ENCODE measurements around the gene TMEM220. TPM values are rescaled to one million over a fixed set of nuclear protein-coding genes. Genes with fewer than 3 reads are reported as not detected.

TMEM220 gene
- 1.1 and 1.7 TPM in 2 replicates for total RNA-seq (2012; rRNA removed)
- 1.3 and 1.9 TPM in 2 replicates for polyA plus RNA-seq (2012; rRNA removed)
- 0.73 and 2.1 TPM in 2 replicates for polyA plus RNA-seq (2012; cell fraction: cytosol; rRNA removed)
- polyA plus RNA-seq (2012; cell fraction: nucleus; rRNA removed; ENCODE audit: low replicate concordance) = 1.3 and 4.7 TPM in 2 replicates
- Bru-seq, nascent RNA = percentile 50 among the genes with signal in this experiment
- percentile 49 among the genes with signal in this experiment for BruChase-seq, experiment 1, labeled RNA remaining after a 6-hour chase
- percentile 46 among the genes with signal in this experiment for BruChase-seq, experiment 2, labeled RNA remaining after a 2-hour chase
- long read RNA-seq, partial matches to known transcripts = 1 of 4 reads
- long read RNA-seq, other reads (novel, unspliced or antisense) = 2 of 4 reads

DNA sequence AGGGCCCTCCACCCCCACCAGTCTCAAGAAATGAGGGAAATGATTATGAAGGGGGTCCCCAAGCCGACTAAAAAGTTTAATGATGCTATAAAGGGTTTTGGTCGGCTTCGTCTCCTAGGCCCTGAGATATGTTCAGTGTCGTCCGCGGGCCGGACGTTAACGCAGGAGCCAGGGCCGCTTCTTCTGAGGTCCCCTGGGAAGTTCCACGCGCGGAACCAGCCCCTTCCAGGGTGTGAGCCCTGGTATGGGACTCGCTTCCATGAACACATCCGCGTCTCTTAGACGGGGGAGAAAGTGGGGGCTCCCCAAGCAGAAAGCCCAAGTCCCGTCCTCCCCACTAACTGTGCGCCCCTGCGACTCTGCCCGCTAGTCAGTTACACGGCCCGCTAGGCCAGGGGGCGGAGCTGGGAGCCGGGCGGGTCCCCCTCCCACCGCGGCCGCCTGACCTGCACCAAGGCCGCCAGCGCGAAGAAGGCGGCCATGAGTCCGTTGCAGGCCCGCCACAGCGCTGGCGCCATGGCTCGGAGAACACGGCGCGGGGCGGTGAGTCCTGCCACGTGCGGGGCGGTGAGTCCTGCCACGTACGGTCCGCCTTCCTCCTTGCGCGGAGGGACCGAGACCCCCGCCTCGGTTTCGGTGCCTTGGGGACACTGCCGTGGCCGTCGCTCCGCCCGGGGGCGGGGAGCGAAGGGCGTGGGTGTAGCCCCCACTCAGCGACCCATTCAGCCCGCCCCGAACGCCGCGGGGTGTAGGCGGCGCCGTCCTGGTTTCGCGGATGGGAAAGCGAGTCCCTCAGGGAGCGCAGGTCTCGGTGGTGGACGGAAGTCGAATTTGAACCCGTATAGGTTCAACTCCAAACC lies at the start of gene TMEM220:
TSS of gene TMEM220 (minus strand) at position 690 of the 860 bp plus-strand sequence. CDS start at position 518, 172 bp downstream.
- intact Hi-C loops (cut with micrococcal nuclease) = loop anchor here (2.0 to 10.0 kb wide), 2 partner anchors 83 to 1265 kb away; partner anchors contain the start of gene ZNF18
- TF ChIP-seq MXI1 (IDR thresholded peaks at IDR 0.05; ENCODE audit: borderline replicate concordance, low read depth, low read length) (peak; percentile 85; the same call in 1 of the 2 replicates), BHLHE40 (IDR thresholded peaks at IDR 0.05; ENCODE audit: low read depth, low read length) (peak; percentile 33; the same call in 1 of the 2 replicates), CTCF (conservative IDR thresholded peaks at IDR 0.05; ENCODE audit: low read depth, low read length) (no peak), POLR2A (IDR thresholded peaks at IDR 0.05; ENCODE audit: low read depth, low read length) (peak; percentile 43; the same call in 1 of the 2 replicates), CEBPB (IDR thresholded peaks at IDR 0.05; ENCODE audit: low read depth, low read length) (no peak), MAZ (IDR thresholded peaks at IDR 0.05; ENCODE audit: borderline replicate concordance, low read depth, low read length) (peak; percentile 39; the same call in 1 of the 2 replicates), USF2 (IDR thresholded peaks at IDR 0.05; ENCODE audit: low read depth, low read length) (peak; percentile 11)

More for the DNA sequence above, at the start of gene TMEM220:
- peak within 1 kb of the TSS; percentile 81 for H3K4me3 ChIP-seq (ENCODE audit: insufficient read depth, low read depth, low read length)
- no peaks in the 10 kb centered on the region; the same call in 1 of the 2 replicates for H3K27me3 ChIP-seq (ENCODE audit: control insufficient read depth, insufficient read depth, low read length)
- H3K36me3 ChIP-seq (ENCODE audit: control insufficient read depth, insufficient read depth, low read length) = peaks cover 5% of the 10 kb centered on the region
- ChIA-PET POLR2A (ENCODE audit: unreplicated experiment) (no interaction called here), CTCF (no interaction called here)
- WGBS, 2 experiments (ENCODE audit: extremely low coverage in 2 of 2, insufficient read length in 1 of 2) = 2% methylated on average over 31 of the region's 79 CpGs; no CpG with 5 or more reads in 1 of the 2 experiments
- H4K8ac ChIP-seq (ENCODE audit: low read depth in 2 of 2, low read length in 2 of 2) = peak within 1 kb of the TSS; percentile 87 to 95
- peak within 1 kb of the TSS; percentile 75 for H3K14ac ChIP-seq (replicated peaks; ENCODE audit: low read depth, low read length)
- H3K9me3 ChIP-seq (ENCODE audit: control insufficient read depth, insufficient read depth, low read length) = no peaks in the 10 kb centered on the region
- H3K9ac ChIP-seq (ENCODE audit: low read depth, low read length) = peak within 1 kb of the TSS; percentile 79
- peak within 1 kb of the TSS; percentile 68; the same call in 1 of the 2 replicates for H3K18ac ChIP-seq (ENCODE audit: low read depth, low read length)
- ATAC-seq (ENCODE audit: low read depth) = peak; percentile 96
- no peaks in the 10 kb centered on the region; the same call in 1 of the 2 replicates for H3K4me1 ChIP-seq (ENCODE audit: control insufficient read depth, insufficient read depth, low read length)
- peak; percentile 59 for DNase-seq
- H2AK9ac ChIP-seq (replicated peaks; ENCODE audit: low read depth, low read length, poor library complexity) = peak within 1 kb of the TSS; percentile 89
- peak within 1 kb of the TSS; percentile 69 for H3K4me2 ChIP-seq (ENCODE audit: low read depth, low read length)
- H2BK15ac ChIP-seq (ENCODE audit: low read depth, low read length) = peak within 1 kb of the TSS; percentile 58; the same call in 1 of the 3 replicates
- no peaks in the 10 kb centered on the region for H4K20me1 ChIP-seq (ENCODE audit: insufficient read depth, low read length)
- peak within 1 kb of the TSS; percentile 81 for H3K27ac ChIP-seq (ENCODE audit: insufficient read depth, low read length)
- no peak within 1 kb of the TSS for H2AK5ac ChIP-seq (ENCODE audit: low read depth, low read length)
- peak within 1 kb of the TSS; percentile 52; the same call in 1 of the 2 replicates for H3K56ac ChIP-seq (ENCODE audit: extremely low read depth, insufficient read depth, low read length)
- H3K4ac ChIP-seq (ENCODE audit: low read depth, low read length) = peak within 1 kb of the TSS; percentile 94
- dilution Hi-C loops (cut with HindIII; ENCODE audit: low sequenced_read_pairs, unreplicated experiment) = no loop called here
- H2BK5ac ChIP-seq (ENCODE audit: low read depth, low read length, poor library complexity, severe bottlenecking) = peak within 1 kb of the TSS; percentile 79
- H2BK20ac ChIP-seq (ENCODE audit: low read depth, low read length) = peak within 1 kb of the TSS; percentile 35; the same call in 1 of the 2 replicates
- 0 out of 2 replicates have a peak, but pooled peaks cover 3% of the 10 kb centered on the region for H3K9me1 ChIP-seq (ENCODE audit: insufficient read depth, low read length)
- no TSS peak for BruUV-seq (replicated peaks)
- H4K91ac ChIP-seq (ENCODE audit: insufficient read depth, low read depth, low read length) = peak within 1 kb of the TSS; percentile 92
- H3K79me1 ChIP-seq (ENCODE audit: low read depth in 1 of 2, low read length in 2 of 2) = no peaks in the 10 kb centered on the region
- H2BK120ac ChIP-seq (ENCODE audit: low read depth, low read length) = peak within 1 kb of the TSS; percentile 94
- peak within 1 kb of the TSS; percentile 36; the same call in 1 of the 2 replicates for H3K23ac ChIP-seq (ENCODE audit: low read depth, low read length)
- H2AFZ ChIP-seq (replicated peaks; ENCODE audit: low read length, poor library complexity) = peak within 1 kb of the TSS; percentile 100
- in situ Hi-C loops (cut with MboI; ENCODE audit: low sequenced_read_pairs) = loop anchor here (10.0 kb wide), 3 partner anchors 65 to 1265 kb away; partner anchors contain the start of gene ZNF18
- H4K5ac ChIP-seq (ENCODE audit: low read depth, low read length) = peak within 1 kb of the TSS; percentile 78

Measured in IMR-90 (cell line).